Psoas muscle (tissue), 8 donors: ENCODE measurements around the gene DOCK2. TPM values are rescaled to one million over a fixed set of nuclear protein-coding genes. Genes with fewer than 3 reads are reported as not detected.

Source experiments
- ATAC-seq, 4 donors: fragments of 200-7000 bp; cut with Tn5 transposase; one replicate each; pipeline ENCODE4 v1.9.1; 2020; ENCODE audit warnings: moderate library complexity in 3 of 4, mild to moderate bottlenecking in 2 of 4
- DNase-seq, 2 donors: peaks; one replicate each; pipeline ENCODE4 v3.0.0-alpha.2; 2020
- H3K27ac ChIP-seq: fragments of 200-600 bp; one replicate; pipeline ENCODE4 v1.8.0; 2022
- H3K27me3 ChIP-seq, 3 donors: fragments of 200-600 bp in 1 of 3; one replicate each; pipeline versions ENCODE4 v1.6.1 to v1.8.0; 2013 to 2022; ENCODE audit warnings: low read length in 2 of 3, mild to moderate bottlenecking in 2 of 3, moderate library complexity in 1 of 3; ENCODE audit not compliant: insufficient read depth in 3 of 3
- H3K36me3 ChIP-seq, 2 donors: fragments of 200-600 bp in 1 of 2; one replicate each; pipeline versions ENCODE4 v1.6.1 to v1.8.0; 2013 to 2022; ENCODE audit warnings: low read depth in 1 of 2, mild to moderate bottlenecking in 1 of 2, moderate library complexity in 1 of 2; ENCODE audit not compliant: insufficient read depth in 1 of 2
- H3K4me1 ChIP-seq: fragments of 200-600 bp; one replicate; pipeline ENCODE4 v1.8.0; 2022
- H3K4me3 ChIP-seq: fragments of 200-600 bp; one replicate; pipeline ENCODE4 v1.8.0; 2022; ENCODE audit warnings: mild to moderate bottlenecking
- H3K9me3 ChIP-seq: fragments of 200-600 bp; one replicate; pipeline ENCODE4 v1.8.0; 2022
- CTCF ChIP-seq: fragments of 200-600 bp; IDR thresholded peaks from one replicate; pipeline ENCODE4 v1.8.0; 2022; ENCODE audit warnings: antibody characterized with exemption
- WGBS, 3 donors: extraction: QIAGEN DNeasy Blood & Tissue Kit; methylation state at CpG; one replicate each; pipeline versions ENCODE4 v1.1.6 to v1.1.7; 2013; 5-methylcytosine and 5-hydroxymethylcytosine counted together
- intact Hi-C, 2 donors: fragments of 100-400 bp; cut with DNase I; formaldehyde crosslinking; loops; one replicate each; pipeline versions ENCODE4 v1.11.0 to v1.14.2; 2022
- polyA plus RNA-seq, 3 donors: library from polyadenylated mRNA; stranded (reverse); fragments of 200-250 nt; gene quantifications; one replicate each; pipeline ENCODE4 v1.2.3, GENCODE V29; 2013
- total RNA-seq, 4 donors: library from RNA; stranded (reverse); fragmentation: NEBNext Ultra II Directional in 2 of 4; extraction: Animal tissue kit (Norgen Biotek cat#: 25700) in 2 of 4; gene quantifications; one replicate each; pipeline versions ENCODE4 v1.2.1 to v1.2.4, GENCODE V29; 2021 to 2023
- donor health status: healthy with polysubstance abuse.
- donor health status: DM: no; HTN: no; CAD: no; lungs with moderate emphysema.
- donor health status: Bipolar disorder and iron deficiency.
- donor health status: healthy.
- donor health status: DM: yes; HTN: yes; CAD: no.
- donor health status: DM: no; HTN: no; CAD: no.
- donor health status: DM: no; HTN: no; CAD: no.
- donor health status: DM: yes; HTN: yes; CAD: no.

The DOCK2 gene
- total and polyA plus RNA-seq, 7 donors = 0.37 to 4.4 (median 3.5) TPM

DNA sequence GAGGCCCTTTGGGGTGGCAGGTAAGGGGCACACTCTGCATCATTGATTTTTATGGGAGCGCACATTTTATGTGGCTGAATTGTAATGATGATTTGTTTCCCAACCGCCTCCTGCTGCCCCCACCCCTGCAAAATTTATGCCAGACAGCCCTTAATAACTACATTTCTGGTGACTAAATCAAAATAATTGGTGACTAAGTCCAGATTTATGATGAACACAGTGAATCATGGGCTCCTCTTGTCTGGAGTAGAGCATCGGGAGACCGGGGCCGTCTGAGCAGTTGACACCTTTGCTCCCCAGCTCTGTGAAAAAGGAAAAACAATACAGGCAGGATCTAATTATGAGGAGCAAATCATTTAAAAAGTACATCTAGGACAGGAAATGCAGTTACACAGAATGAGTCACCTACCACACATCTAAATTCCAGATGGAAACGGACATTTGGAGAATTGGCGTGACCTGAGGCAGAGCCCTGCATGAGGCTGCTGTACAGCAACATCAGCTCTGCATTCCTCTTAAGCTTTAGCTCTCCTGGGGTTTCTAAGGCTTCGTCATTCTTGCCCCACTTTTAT lies 58.9 kb downstream of the DOCK2 start:
- WGBS, 3 donors = 18 to 23% (median 21%) methylated on average over 8 of the region's 8 CpGs
- no peaks in the 10 kb centered on the region for H3K4me1 ChIP-seq
- intact Hi-C loops = no loop called here
- H3K36me3 ChIP-seq = no peaks in the 10 kb centered on the region
- TF ChIP-seq CTCF = no peak
- no peak for ATAC-seq
- no peak for DNase-seq
- H3K4me3 ChIP-seq = no peak overlapping the region
- no peaks in the 10 kb centered on the region for H3K9me3 ChIP-seq
- no peak overlapping the region for H3K27ac ChIP-seq
- H3K27me3 ChIP-seq = no peaks in the 10 kb centered on the region

GRCh38 chr5:169696621-169697510 lies 59.8 kb downstream of the DOCK2 start:
- H3K4me3 ChIP-seq = no peak overlapping the region
- no peaks in the 10 kb centered on the region for H3K9me3 ChIP-seq
- TF ChIP-seq CTCF = no peak
- H3K27me3 ChIP-seq = no peaks in the 10 kb centered on the region
- H3K36me3 ChIP-seq = no peaks in the 10 kb centered on the region
- no peaks in the 10 kb centered on the region for H3K4me1 ChIP-seq
- ATAC-seq (no peak), DNase-seq (no peak)
- H3K27ac ChIP-seq = no peak overlapping the region
- intact Hi-C loops = no loop called here
- 36 to 40% (median 37%) methylated on average over 6 of the region's 6 CpGs for WGBS, 3 donors

DNA sequence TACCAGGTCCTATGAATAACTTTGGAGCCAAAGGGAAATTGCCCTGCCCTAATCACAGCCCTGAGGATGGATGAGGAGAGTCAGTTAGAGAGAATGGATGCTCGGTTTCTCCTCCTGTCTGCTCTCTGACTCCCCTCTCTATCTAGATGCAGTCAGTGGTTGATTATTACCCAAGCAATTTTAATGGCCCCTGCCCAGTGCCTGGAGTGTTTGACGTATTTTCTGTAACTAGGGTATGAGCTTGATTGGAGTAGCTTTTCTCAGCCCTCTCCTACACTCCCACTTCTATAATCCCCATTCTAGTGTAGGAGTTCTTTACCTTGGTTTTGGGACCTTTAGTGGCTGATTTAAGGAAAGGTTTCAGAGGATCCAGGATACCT lies 60.4 kb downstream of the DOCK2 start:
- no peak for ATAC-seq
- DNase-seq = no peak
- H3K4me1 ChIP-seq = no peaks in the 10 kb centered on the region
- H3K27ac ChIP-seq = no peak overlapping the region
- no peak for TF ChIP-seq CTCF
- intact Hi-C loops = no loop called here
- H3K4me3 ChIP-seq = no peak overlapping the region
- WGBS, 3 donors = 68 to 77% (median 70%) methylated on average over 2 of the region's 2 CpGs
- H3K36me3 ChIP-seq = no peaks in the 10 kb centered on the region
- no peaks in the 10 kb centered on the region for H3K9me3 ChIP-seq
- no peaks in the 10 kb centered on the region for H3K27me3 ChIP-seq

- no peak overlapping the region for H3K27ac ChIP-seq
- no peak for ATAC-seq
- H3K9me3 ChIP-seq = no peaks in the 10 kb centered on the region
- 34 to 44% (median 42%) methylated on average over 3 of the region's 3 CpGs for WGBS, 3 donors
- intact Hi-C loops = no loop called here
- no peak for TF ChIP-seq CTCF
- H3K27me3 ChIP-seq = no peaks in the 10 kb centered on the region
- H3K36me3 ChIP-seq = no peaks in the 10 kb centered on the region
- DNase-seq = no peak
- no peak overlapping the region for H3K4me3 ChIP-seq
- H3K4me1 ChIP-seq = no peaks in the 10 kb centered on the region
Measured at GRCh38 chr5:169697976-169698375, 60.9 kb downstream of the DOCK2 start.
